Cardiac fibroblast (primary cell): ENCODE results near the gene ZNF107.

Experiments
- DNase-seq, 2 donors: peaks; one replicate each; pipeline versions ENCODE4 v3.0.0 to v3.0.0-alpha.2; 2010; ENCODE audit warnings: low read depth in 2 of 2
- H3K4me3 ChIP-seq, 2 donors: replicated peaks in 1 of 2; 1 replicate in 1 of 2; 2 replicates in 1 of 2; pipeline ENCODE4 v1.5.1; 2011; ENCODE audit warnings: low read depth in 2 of 2, low read length in 2 of 2, mild to moderate bottlenecking in 2 of 2, moderate library complexity in 1 of 2
- TF ChIP-seq, protein P1 (sequence below): IDR thresholded peaks from one replicate; pipeline ENCODE4 v1.5.1; 2011; ENCODE audit warnings: low read depth, mild to moderate bottlenecking, low read length, inconsistent platforms

ZNF107 gene

DNA sequence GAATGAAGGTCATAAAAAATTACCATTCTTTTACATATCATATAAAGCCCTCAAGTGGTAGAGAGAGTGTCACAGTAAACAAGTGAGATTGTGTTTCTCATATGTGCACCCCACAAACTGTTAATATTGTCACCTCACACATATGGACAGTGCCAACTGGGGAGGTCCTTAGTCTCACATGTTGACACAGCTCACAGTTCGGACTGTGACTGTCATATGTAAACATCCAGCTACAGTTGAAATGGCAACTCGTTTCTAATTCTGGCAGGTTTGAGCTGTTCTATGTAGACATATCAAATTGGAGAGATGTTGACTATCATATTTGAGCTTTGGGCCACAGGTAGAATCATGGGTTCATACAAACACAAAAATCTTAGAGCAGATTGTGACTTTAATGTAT, 39.4 kb upstream of the ZNF107 start:
- DNase-seq: no peak
- TF ChIP-seq, protein P1, sequence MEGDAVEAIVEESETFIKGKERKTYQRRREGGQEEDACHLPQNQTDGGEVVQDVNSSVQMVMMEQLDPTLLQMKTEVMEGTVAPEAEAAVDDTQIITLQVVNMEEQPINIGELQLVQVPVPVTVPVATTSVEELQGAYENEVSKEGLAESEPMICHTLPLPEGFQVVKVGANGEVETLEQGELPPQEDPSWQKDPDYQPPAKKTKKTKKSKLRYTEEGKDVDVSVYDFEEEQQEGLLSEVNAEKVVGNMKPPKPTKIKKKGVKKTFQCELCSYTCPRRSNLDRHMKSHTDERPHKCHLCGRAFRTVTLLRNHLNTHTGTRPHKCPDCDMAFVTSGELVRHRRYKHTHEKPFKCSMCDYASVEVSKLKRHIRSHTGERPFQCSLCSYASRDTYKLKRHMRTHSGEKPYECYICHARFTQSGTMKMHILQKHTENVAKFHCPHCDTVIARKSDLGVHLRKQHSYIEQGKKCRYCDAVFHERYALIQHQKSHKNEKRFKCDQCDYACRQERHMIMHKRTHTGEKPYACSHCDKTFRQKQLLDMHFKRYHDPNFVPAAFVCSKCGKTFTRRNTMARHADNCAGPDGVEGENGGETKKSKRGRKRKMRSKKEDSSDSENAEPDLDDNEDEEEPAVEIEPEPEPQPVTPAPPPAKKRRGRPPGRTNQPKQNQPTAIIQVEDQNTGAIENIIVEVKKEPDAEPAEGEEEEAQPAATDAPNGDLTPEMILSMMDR: no peak
- H3K4me3 ChIP-seq: no peak overlapping the region

DNA sequence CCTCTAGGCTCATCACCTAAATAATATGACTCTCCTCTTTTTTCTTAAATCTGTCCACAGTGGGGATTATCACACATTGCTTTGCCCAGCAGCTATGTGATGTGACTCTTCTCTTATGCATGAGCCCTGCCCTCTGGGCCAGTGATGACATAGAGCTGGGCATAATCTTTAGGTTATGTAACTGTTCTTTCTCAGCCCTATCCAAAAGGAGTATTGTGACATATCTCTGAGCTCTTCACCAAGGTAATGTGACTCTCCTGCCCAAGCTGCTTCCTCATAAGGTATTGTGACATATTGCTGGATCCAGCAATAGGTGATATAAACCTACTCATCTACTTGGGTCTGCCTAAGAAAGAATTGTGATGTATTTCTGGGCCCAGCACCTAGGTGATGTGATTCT, 37.7 kb upstream of the ZNF107 start:
- DNase-seq: no peak
- TF ChIP-seq, protein P1: no peak
- H3K4me3 ChIP-seq: no peak overlapping the region

DNA sequence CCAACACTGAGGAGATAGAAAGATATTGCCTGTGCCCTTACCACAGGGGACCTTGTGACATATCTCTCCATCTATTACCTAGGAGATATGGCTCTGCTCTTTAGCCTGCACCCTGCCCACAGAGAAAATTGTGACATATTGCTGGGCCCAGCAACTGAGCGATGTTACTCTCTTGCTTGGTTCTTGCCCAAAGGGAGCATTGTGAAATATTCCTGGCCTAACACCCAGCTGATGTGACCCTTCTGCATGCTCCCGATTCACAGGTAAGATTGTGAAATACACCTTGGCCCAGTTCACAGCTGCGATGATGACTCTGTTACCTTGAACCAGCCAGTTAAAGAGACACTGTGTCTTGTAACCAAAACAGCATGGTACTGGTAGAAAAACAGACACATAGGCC, 37.2 kb upstream of the ZNF107 start:
- DNase-seq: no peak
- no peak overlapping the region for H3K4me3 ChIP-seq
- TF ChIP-seq, protein P1: no peak

DNA sequence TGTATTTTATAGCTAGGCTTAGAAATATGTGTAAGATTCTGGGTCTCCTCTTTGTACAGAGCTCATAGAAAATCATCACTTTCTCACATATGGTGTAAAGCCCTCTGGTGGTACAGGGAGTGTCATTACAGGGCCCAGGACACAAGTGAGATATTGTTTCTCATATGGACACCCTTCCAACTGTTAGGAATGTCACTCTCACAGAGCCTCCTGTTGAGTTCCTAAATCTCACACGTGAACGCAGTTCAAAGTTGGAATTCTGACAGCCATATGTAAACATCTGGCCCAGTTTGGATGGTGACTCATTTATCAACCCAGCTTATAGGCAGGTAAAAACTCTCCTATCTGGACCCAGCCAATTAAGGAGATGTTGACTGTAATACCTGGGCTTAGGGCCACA, 35.4 kb upstream of the ZNF107 start:
- TF ChIP-seq, protein P1: peak; percentile 58
- DNase-seq: peak; percentile 35 to 43

DNA sequence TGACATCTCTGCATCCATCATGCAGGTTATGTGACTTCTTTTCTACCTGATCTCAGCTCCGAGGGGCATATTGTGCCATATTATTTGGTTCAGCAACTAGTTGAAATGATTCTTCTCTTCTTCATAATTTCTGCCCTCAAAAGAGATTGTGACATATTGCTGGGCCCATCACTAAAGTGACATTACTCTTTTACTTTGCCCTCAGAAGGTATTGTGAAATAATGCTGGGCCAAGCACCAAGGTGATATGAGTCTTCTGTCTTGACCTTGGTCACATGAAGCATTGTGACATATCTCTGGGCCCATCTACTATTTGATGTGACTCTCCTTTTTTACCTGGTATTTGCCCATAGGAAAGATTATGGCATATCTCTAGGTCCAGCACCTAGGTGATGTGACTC, 33.9 kb upstream of the ZNF107 start:
- no peak overlapping the region for H3K4me3 ChIP-seq
- DNase-seq: no peak
- TF ChIP-seq, protein P1: no peak

More for the DNA sequence above, 35.4 kb upstream of the ZNF107 start:
- H3K4me3 ChIP-seq: no peak overlapping the region

DNA sequence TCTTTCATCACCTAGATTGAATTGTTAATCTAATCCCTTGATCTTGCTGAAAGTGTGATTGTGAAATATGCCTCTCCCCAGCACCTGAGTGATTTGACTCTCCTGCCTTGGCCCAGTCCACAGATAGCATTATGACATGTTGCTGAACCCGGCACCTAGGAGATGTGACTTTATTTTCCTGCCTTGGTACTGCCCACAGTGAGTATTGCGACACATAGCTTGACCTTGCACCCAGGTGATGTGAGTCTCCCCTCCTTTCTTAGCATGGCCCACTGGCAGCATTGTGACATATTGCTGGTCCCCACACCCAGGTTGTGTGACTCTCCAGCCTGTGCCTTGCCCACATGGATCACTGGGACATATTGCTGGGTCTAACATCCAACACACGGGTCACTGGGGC, 32.5 kb upstream of the ZNF107 start:
- TF ChIP-seq, protein P1: no peak
- H3K4me3 ChIP-seq: no peak overlapping the region

DNA sequence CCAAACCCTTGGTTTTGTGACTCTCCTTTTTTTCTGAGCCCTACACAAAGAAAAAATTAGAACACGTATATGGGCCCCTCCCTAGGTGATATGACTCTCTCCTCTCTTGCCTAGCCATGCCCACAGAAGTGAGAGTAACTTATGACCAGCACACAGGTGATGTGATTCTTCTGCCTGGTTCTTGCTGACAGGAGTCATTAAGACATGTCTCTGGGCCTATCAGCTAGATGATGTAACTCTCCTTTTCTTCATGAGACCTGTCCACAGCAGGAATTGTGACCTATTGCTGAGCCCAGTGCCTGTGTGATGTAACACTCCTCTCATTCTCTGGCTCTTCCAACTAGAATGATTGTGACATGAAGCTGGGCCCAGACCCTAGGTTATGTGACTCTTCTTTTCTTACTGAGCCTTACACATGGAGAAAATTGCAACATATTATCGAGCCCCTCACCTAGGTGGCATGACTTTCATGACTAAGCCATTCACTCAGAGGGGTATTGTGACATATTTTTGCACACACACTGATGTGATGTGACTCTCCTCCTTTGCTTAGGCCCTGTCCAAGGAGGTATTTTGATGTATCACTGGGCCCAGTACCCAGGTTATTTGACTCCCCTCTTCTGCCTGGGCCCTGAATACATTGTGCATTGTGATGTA, 31.4 kb upstream of the ZNF107 start:
- no peak overlapping the region for H3K4me3 ChIP-seq
- TF ChIP-seq, protein P1: no peak
- DNase-seq: no peak

More for the DNA sequence above, 32.5 kb upstream of the ZNF107 start:
- DNase-seq: no peak
